AG04450 (cell line): Measurements from ENCODE around the gene MPP1. TPM values are rescaled to one million over a fixed set of nuclear protein-coding genes. Genes with fewer than 3 reads are reported as not detected.

Experiments used
- CTCF ChIA-PET: fragments of 300-600, 350-600 bp; formaldehyde crosslinking; extraction: SDS; loops from one replicate; lab custom pipeline; 2022; ENCODE audit warnings: antibody characterized with exemption, inconsistent platforms; lab: Charles Lee
- POLR2A ChIA-PET: fragments of 350-600 bp; formaldehyde crosslinking; extraction: SDS; loops from one replicate; lab custom pipeline; 2021; ENCODE audit warnings: antibody characterized with exemption, inconsistent platforms; lab: Yijun Ruan, JAX
- DNase-seq: peaks from one replicate; pipeline ENCODE4 v3.0.0-alpha.2; 2011; ENCODE audit warnings: low read depth, low spot score
- H3K27ac ChIP-seq: one replicate; pipeline ENCODE4 v1.5.1; 2012; ENCODE audit warnings: low read depth, low read length, control low read depth
- H3K27me3 ChIP-seq: one replicate; pipeline ENCODE4 v1.6.0; 2012; ENCODE audit warnings: low read length; ENCODE audit not compliant: control insufficient read depth, insufficient read depth
- H3K4me3 ChIP-seq: 2 replicates; pipeline ENCODE4 v1.5.1; 2011; ENCODE audit warnings: mild to moderate bottlenecking, low read depth, low read length, control low read depth
- H3K9me3 ChIP-seq: 2 replicates; pipeline ENCODE4 v1.5.1; 2012; ENCODE audit warnings: low read length; ENCODE audit not compliant: control insufficient read depth, insufficient read depth
- polyA plus RNA-seq: library from polyadenylated mRNA; depleted of rRNA; stranded (reverse); fragments of >200 nt; gene quantifications from 2 replicates; pipeline ENCODE4 v1.2.3, GENCODE V29; 2011
- TF ChIP-seq, protein P1 (sequence below): IDR thresholded peaks from 2 replicates; pipeline ENCODE4 v1.5.1; 2011; ENCODE audit warnings: low read depth, low read length, control low read depth, inconsistent platforms

The MPP1 gene
- polyA plus RNA-seq, 1 experiment: 30.3 TPM

DNA sequence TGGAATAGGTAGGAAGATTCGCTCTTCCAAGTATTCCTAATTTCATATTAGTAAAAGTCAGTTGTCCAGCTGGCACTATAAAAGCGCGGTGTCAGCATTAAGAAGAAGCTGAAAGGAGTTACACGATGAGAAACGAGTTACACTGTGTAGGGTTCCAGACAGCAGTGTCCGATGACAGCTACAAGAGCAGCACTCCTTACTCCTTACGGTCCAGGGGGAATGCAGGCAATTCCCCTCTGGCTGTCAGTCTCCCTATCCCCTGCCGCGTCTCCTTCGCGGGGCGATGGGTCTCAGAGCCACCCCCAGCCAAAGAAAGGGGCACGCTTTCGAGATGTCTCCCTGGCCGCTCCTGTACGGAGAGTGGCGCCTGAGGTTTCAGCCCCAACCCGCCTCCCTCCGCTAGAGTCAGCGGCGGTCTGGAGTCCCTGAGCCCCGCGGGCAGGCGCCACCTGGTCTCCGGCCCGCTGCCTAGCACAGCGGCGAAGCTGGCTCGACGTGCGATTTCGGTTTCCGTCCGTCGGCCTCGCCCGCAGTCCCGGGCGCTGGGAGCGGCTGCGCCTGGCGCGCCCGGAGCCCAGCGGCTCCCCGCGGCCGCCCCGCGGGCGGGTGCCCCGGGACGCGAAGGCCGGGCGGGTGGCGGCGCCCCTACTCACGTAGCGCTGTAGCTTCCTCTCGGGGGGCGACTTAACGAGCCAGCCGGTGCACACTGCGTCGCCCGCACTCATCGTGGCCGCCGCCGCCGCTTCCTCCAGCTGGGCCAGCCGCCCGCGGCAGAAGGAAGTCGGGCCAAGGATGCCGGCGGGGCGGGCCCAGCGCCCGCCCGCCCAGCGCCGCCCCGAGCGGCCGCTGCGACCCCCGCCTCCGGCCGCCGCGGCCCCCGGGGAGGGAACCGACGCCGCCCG is 54.7 kb downstream of the MPP1 start, which contains the start of gene GAB3:
Gene GAB3, minus strand, starts transcription at position 777 of the 902 bp plus-strand sequence. Its CDS starts 52 bp downstream, at position 725.
- TF ChIP-seq, protein P1, sequence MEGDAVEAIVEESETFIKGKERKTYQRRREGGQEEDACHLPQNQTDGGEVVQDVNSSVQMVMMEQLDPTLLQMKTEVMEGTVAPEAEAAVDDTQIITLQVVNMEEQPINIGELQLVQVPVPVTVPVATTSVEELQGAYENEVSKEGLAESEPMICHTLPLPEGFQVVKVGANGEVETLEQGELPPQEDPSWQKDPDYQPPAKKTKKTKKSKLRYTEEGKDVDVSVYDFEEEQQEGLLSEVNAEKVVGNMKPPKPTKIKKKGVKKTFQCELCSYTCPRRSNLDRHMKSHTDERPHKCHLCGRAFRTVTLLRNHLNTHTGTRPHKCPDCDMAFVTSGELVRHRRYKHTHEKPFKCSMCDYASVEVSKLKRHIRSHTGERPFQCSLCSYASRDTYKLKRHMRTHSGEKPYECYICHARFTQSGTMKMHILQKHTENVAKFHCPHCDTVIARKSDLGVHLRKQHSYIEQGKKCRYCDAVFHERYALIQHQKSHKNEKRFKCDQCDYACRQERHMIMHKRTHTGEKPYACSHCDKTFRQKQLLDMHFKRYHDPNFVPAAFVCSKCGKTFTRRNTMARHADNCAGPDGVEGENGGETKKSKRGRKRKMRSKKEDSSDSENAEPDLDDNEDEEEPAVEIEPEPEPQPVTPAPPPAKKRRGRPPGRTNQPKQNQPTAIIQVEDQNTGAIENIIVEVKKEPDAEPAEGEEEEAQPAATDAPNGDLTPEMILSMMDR: no peak
- ChIA-PET CTCF (interaction anchor here (1.0 to 4.2 kb wide), 8 partner anchors 8 to 202 kb away, joined by 3 to 30 read pairs (median 6); partner anchors contain the start of gene DKC1), POLR2A (no interaction called here)
- Histone ChIP-seq H3K4me3 (peak within 1 kb of the TSS; percentile 61), H3K27ac (no peak within 1 kb of the TSS), H3K9me3 (no peaks in the 10 kb centered on the region), H3K27me3 (no peaks in the 10 kb centered on the region)
- no peak for DNase-seq

DNA sequence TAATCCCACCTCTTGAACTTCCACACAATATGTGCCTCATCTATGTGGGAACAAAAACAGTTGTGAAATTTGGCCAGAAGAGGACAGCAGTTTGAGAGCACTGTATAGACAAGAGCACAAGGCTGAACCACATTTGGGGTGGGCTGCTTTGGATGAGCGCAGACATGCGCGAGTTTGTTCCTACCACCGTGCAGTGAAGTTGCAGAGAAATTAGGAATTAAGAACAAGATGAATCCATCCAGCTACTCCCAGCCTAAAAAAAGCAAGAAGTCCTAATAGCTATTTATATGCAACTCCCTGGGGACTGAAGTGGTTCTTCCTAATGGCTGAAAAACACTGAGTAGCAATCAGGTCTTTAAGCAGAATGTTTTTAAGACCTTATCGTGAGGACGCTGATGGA is 55.4 kb downstream of the MPP1 start:
- no peaks in the 10 kb centered on the region for H3K9me3 ChIP-seq
- no peaks in the 10 kb centered on the region for H3K27me3 ChIP-seq
- no peak overlapping the region for H3K27ac ChIP-seq
- ChIA-PET CTCF (interaction anchor here (1.0 to 4.2 kb wide), 10 partner anchors 9 to 202 kb away, joined by 3 to 30 read pairs (median 6); partner anchors contain the start of genes DKC1 and SMIM9), POLR2A (no interaction called here)
- H3K4me3 ChIP-seq: peak overlapping the region; percentile 61; the same call in 1 of the 2 replicates
- no peak for DNase-seq
- TF ChIP-seq, protein P1: no peak

DNA sequence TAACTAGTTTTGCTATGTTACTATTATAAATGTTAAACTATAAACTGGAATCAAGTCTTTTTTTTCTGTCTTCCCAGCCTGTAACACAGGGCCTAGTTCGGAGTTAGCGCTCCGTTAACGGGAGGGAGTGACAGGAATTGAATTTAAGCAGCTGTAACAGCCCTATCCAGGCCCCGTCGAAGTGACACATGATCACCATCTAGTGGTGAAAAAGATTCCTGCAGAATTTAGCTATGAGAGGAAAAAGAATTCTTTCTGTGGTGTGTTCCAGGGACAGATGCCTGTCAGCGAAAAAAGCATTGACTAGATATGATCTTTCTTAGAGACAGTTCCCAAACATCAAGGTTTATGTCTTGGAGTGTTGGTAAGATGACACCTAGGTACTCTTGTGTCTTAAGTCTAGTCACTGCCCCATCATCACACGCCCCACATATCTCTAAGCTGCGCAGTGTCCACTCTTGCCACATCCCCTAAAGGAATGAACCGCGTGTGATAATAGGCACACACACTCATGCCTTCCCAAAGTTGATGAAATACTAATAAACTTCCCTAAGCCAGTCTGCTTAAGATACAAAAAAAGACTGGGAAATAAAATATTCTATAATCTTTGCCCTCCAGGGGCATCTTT is 56.5 kb downstream of the MPP1 start:
- CTCF ChIA-PET: interaction anchor here (0.5 to 4.2 kb wide), 24 partner anchors 10 to 201 kb away, joined by 3 to 30 read pairs (median 4); partner anchors contain the start of genes DKC1, MPP1 and SMIM9
- TF ChIP-seq, protein P1: peak; percentile 74
- POLR2A ChIA-PET: no interaction called here
- DNase-seq: no peak
- Histone ChIP-seq H3K9me3 (no peaks in the 10 kb centered on the region), H3K4me3 (no peak overlapping the region), H3K27ac (no peak overlapping the region), H3K27me3 (no peaks in the 10 kb centered on the region)

DNA sequence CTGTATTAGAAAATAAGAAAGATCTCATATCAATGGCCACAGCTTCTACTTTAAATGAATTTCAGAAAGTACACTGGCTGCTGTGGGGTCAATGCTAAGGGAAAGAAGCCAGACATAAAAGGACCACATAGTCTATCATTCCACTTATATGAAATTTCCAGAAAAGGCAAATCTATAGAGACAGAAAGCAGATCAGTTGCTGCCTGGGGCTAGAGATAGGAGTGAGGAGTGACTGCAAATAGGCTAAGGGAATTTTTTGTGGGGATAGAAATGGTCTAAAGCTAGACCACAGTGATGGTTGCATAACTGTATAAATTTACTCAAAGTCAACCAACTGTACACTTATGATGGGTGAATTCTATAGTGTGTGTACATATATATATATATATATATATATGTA is 62.7 kb downstream of the MPP1 start:
- no peak for DNase-seq
- Histone ChIP-seq H3K27ac (no peak overlapping the region), H3K27me3 (no peaks in the 10 kb centered on the region), H3K4me3 (no peak overlapping the region), H3K9me3 (no peaks in the 10 kb centered on the region)
- TF ChIP-seq, protein P1: no peak
- CTCF ChIA-PET: no interaction called here
- POLR2A ChIA-PET: no interaction called here
